HG02642 (cell line): ENCODE data around the gene OR10A2.
"Not testable (repeated sequence)": the region's sequence is repeated elsewhere in the genome, so short reads cannot be mapped to it uniquely, and the experiment has no call there.

Source experiments
- ATAC-seq: cut with Tn5 transposase; IDR thresholded peaks from one replicate; pipeline ENCODE4 v1.9.1; 2021; ENCODE audit warnings: mild to moderate bottlenecking; ENCODE audit not compliant: unreplicated experiment, poor library complexity

The OR10A2 gene

GRCh38 chr11:6862961-6863360 is at the start of gene OR10A2:
Gene OR10A2 (plus strand): TSS chr11:6863057. CDS start chr11:6869755, 6,698 bp downstream.
- ATAC-seq: no peak

- no peak for ATAC-seq
Observed at GRCh38 chr11:6813656-6814055, 49.2 kb upstream of the OR10A2 start.

- ATAC-seq: no peak
Observed at GRCh38 chr11:6817694-6818093, 45.2 kb upstream of the OR10A2 start.

- no peak for ATAC-seq
Observed at GRCh38 chr11:6818967-6819366, 43.9 kb upstream of the OR10A2 start.

GRCh38 chr11:6824136-6824823 is 38.6 kb upstream of the OR10A2 start:
- no peak for ATAC-seq

- ATAC-seq: no peak
Observed at GRCh38 chr11:6825231-6825744, 37.6 kb upstream of the OR10A2 start.

- ATAC-seq: no peak
Observed at GRCh38 chr11:6828103-6828502, 34.8 kb upstream of the OR10A2 start.

- no peak for ATAC-seq
Observed at GRCh38 chr11:6833356-6833755, 29.5 kb upstream of the OR10A2 start.

GRCh38 chr11:6834021-6834420 is 28.8 kb upstream of the OR10A2 start:
- ATAC-seq: no peak

GRCh38 chr11:6841694-6842093 is 21.2 kb upstream of the OR10A2 start:
- ATAC-seq: no peak

- no peak for ATAC-seq
Observed at GRCh38 chr11:6843670-6844069, 19.2 kb upstream of the OR10A2 start.

GRCh38 chr11:6844356-6844755 is 18.5 kb upstream of the OR10A2 start:
- no peak for ATAC-seq

GRCh38 chr11:6845383-6845782 is 17.5 kb upstream of the OR10A2 start, which contains the start of gene OR10A5:
Gene OR10A5 (plus strand): TSS chr11:6845683. CDS start chr11:6845683, 0 bp downstream.
- no peak for ATAC-seq

- no peak for ATAC-seq
Observed at GRCh38 chr11:6850526-6850925, 12.3 kb upstream of the OR10A2 start.

GRCh38 chr11:6854801-6855200 is 8.1 kb upstream of the OR10A2 start:
- not testable (repeated sequence) for ATAC-seq

- ATAC-seq: no peak
Observed at GRCh38 chr11:6855971-6856541, 6.8 kb upstream of the OR10A2 start.

GRCh38 chr11:6856871-6857270 is 6.0 kb upstream of the OR10A2 start:
- peak; percentile 65 for ATAC-seq

- ATAC-seq: no peak
Observed at GRCh38 chr11:6864438-6864837, 1.6 kb downstream of the OR10A2 start.

- no peak for ATAC-seq
Observed at GRCh38 chr11:6871278-6871677, 8.4 kb downstream of the OR10A2 start.

- no peak for ATAC-seq
Observed at GRCh38 chr11:6875761-6876160, 12.9 kb downstream of the OR10A2 start.

- ATAC-seq: no peak
Observed at GRCh38 chr11:6876325-6876724, 13.5 kb downstream of the OR10A2 start, which contains the start of gene OR10A4. Gene OR10A4 (plus strand): TSS chr11:6876625. CDS start chr11:6876648, 23 bp downstream.

GRCh38 chr11:6876914-6877313 is 14.1 kb downstream of the OR10A2 start:
- no peak for ATAC-seq
